ENCODE data around the gene PEX14. TPM values are rescaled to one million over a fixed set of nuclear protein-coding genes. Genes with fewer than 3 reads are reported as not detected.

The PEX14 gene
- total and polyA plus RNA-seq, 9 of the 15 experiments (the other 6 are each of a cell fraction or from before 2014, with no cell fraction given): 2.6 to 45.7 (median 22.7) TPM

DNA sequence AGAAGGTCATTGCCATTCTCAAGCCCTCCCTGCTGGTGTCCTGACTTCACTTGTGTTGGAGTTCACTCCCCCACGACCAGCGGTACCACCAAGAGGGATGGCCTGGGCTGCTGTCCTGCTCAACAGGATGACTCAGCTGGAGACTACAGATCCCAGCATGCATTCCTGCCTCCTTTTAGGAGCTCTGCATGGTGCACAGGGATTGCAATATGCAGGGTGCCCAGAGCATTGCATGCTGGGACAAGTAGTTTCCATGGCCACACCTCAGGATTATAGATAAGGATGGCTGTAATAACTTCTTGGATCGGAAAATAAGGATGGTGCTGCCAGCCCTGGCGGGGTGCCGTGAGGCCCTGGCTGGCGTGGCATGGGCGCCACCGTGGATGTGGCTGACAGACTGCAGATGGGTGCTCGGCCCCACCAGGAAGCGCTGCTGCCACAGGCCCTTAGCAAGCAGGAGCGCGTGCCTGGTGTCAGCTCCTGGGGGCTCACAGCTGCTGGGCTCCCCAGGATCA, 171.7 kb downstream of the PEX14 start (continued):
- TF ChIP-seq MGA (IDR thresholded peaks at IDR 0.05) (no peak), ZNF444 (CRISPR knock-in tag; IDR thresholded peaks at IDR 0.05) (no peak), NKRF (IDR thresholded peaks at IDR 0.05; ENCODE audit: borderline replicate concordance) (no peak), MBD1 (CRISPR knock-in tag; IDR thresholded peaks at IDR 0.05) (no peak), ZNF431 (CRISPR knock-in tag; IDR thresholded peaks at IDR 0.05) (peak; percentile 100), MAFK (IDR thresholded peaks at IDR 0.05; ENCODE audit: low read length) (0 out of 2 replicates have a peak, but pooled peaks have one; percentile 34), ZSCAN29 (IDR thresholded peaks at IDR 0.05) (no peak), KAT2B (IDR thresholded peaks at IDR 0.05; ENCODE audit: low read depth, low read length) (no peak), ZNF124 (CRISPR knock-in tag; IDR thresholded peaks at IDR 0.05) (no peak)
- TF ChIP-seq, protein P1, sequence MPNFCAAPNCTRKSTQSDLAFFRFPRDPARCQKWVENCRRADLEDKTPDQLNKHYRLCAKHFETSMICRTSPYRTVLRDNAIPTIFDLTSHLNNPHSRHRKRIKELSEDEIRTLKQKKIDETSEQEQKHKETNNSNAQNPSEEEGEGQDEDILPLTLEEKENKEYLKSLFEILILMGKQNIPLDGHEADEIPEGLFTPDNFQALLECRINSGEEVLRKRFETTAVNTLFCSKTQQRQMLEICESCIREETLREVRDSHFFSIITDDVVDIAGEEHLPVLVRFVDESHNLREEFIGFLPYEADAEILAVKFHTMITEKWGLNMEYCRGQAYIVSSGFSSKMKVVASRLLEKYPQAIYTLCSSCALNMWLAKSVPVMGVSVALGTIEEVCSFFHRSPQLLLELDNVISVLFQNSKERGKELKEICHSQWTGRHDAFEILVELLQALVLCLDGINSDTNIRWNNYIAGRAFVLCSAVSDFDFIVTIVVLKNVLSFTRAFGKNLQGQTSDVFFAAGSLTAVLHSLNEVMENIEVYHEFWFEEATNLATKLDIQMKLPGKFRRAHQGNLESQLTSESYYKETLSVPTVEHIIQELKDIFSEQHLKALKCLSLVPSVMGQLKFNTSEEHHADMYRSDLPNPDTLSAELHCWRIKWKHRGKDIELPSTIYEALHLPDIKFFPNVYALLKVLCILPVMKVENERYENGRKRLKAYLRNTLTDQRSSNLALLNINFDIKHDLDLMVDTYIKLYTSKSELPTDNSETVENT (CRISPR knock-in tag; IDR thresholded peaks at IDR 0.05): 0 out of 2 replicates have a peak, but pooled peaks have one; percentile 34
